SK-N-SH treated with all-trans-retinoic acid at 6 μM for 48 hours (cell line): ENCODE measurements around the gene FUT7.

Source experiments
- ATAC-seq: fragments of 200-7000 bp; cut with Tn5 transposase; 3 replicates; pipeline ENCODE4 v1.9.1; 2020; ENCODE audit warnings: mild to moderate bottlenecking, moderate library complexity
- ARNTL ChIP-seq: fragments of 450-650 bp; formaldehyde crosslinking; IDR thresholded peaks from 2 replicates; pipeline ENCODE4 v1.5.0; 2020; ENCODE audit warnings: low read depth, mild to moderate bottlenecking, moderate library complexity, borderline replicate concordance
- BACH2 ChIP-seq: fragments of 250-450 bp; sonication (Bioruptor Pico); IDR thresholded peaks from 2 replicates; pipeline ENCODE4 v1.9.0; 2021; ENCODE audit warnings: mild to moderate bottlenecking, borderline replicate concordance
- CSDC2 ChIP-seq: fragments of 250-450 bp; sonication (Bioruptor Pico); IDR thresholded peaks from 2 replicates; pipeline ENCODE4 v1.5.0; 2020; ENCODE audit warnings: mild to moderate bottlenecking, moderate library complexity
- ESRRG ChIP-seq: fragments of 250-450 bp; sonication (Bioruptor Pico); IDR thresholded peaks from 2 replicates; pipeline ENCODE4 v1.6.1; 2021; ENCODE audit warnings: mild to moderate bottlenecking
- GLIS3 ChIP-seq: fragments of 250-450 bp; sonication (Bioruptor Pico); IDR thresholded peaks from 2 replicates; pipeline ENCODE4 v1.5.0; 2020; ENCODE audit warnings: mild to moderate bottlenecking, moderate library complexity
- PPARA ChIP-seq: fragments of 250-450 bp; sonication (Bioruptor Pico); IDR thresholded peaks from 2 replicates; pipeline ENCODE4 v1.5.0; 2020; ENCODE audit warnings: mild to moderate bottlenecking, borderline replicate concordance
- RARB ChIP-seq: fragments of 250-450 bp; sonication (Bioruptor Pico); IDR thresholded peaks from 2 replicates; pipeline ENCODE4 v1.8.0; 2021; ENCODE audit warnings: mild to moderate bottlenecking, moderate library complexity
- SNAI2 ChIP-seq: fragments of 250-450 bp; sonication (Bioruptor Pico); IDR thresholded peaks from 2 replicates; pipeline ENCODE4 v1.5.0; 2020; ENCODE audit warnings: mild to moderate bottlenecking, moderate library complexity
- TCF4 ChIP-seq: fragments of 250-450 bp; sonication (Bioruptor Pico); IDR thresholded peaks from 2 replicates; pipeline ENCODE4 v1.8.0; 2021; ENCODE audit warnings: mild to moderate bottlenecking, moderate library complexity, borderline replicate concordance
- TOX ChIP-seq: fragments of 250-450 bp; sonication (Bioruptor Pico); IDR thresholded peaks from 2 replicates; pipeline ENCODE4 v1.8.0; 2021; ENCODE audit warnings: mild to moderate bottlenecking, moderate library complexity, borderline replicate concordance
- ZC3H10 ChIP-seq: fragments of 250-450 bp; sonication (Bioruptor Pico); IDR thresholded peaks from 2 replicates; pipeline ENCODE4 v1.5.1; 2021; ENCODE audit warnings: mild to moderate bottlenecking, moderate library complexity
- ZFP3 ChIP-seq: fragments of 250-450 bp; sonication (Bioruptor Pico); IDR thresholded peaks from 2 replicates; pipeline ENCODE4 v1.5.0; 2020; ENCODE audit warnings: mild to moderate bottlenecking, moderate library complexity
- ZFP30 ChIP-seq: fragments of 450-650 bp; formaldehyde crosslinking; IDR thresholded peaks from 2 replicates; pipeline ENCODE4 v1.5.0; 2022; ENCODE audit warnings: mild to moderate bottlenecking, moderate library complexity
- ZNF565 ChIP-seq: fragments of 450-650 bp; formaldehyde crosslinking; conservative IDR thresholded peaks from 2 replicates; pipeline ENCODE4 v1.5.0; 2020; ENCODE audit warnings: low read depth, mild to moderate bottlenecking, moderate library complexity
- ZNF70 ChIP-seq: fragments of 450-650 bp; formaldehyde crosslinking; IDR thresholded peaks from 2 replicates; pipeline ENCODE4 v1.5.0; 2020; ENCODE audit warnings: mild to moderate bottlenecking, moderate library complexity
- ZNF8 ChIP-seq: fragments of 450-650 bp; formaldehyde crosslinking; IDR thresholded peaks from 2 replicates; pipeline ENCODE4 v1.5.0; 2020; ENCODE audit warnings: mild to moderate bottlenecking, moderate library complexity
- TF ChIP-seq, protein P1 (sequence below): fragments of 250-450 bp; sonication (Bioruptor Pico); IDR thresholded peaks from 2 replicates; pipeline ENCODE4 v1.5.0; 2020; ENCODE audit warnings: mild to moderate bottlenecking, moderate library complexity
- TF ChIP-seq, protein P2 (sequence below): fragments of 250-450 bp; sonication (Bioruptor Pico); IDR thresholded peaks from 2 replicates; pipeline ENCODE4 v1.5.1; 2021; ENCODE audit warnings: mild to moderate bottlenecking, moderate library complexity
- TF ChIP-seq, protein P3 (sequence below): fragments of 250-450 bp; sonication (Bioruptor Pico); IDR thresholded peaks from 2 replicates; pipeline ENCODE4 v1.5.1; 2020; ENCODE audit warnings: low read depth, mild to moderate bottlenecking, moderate library complexity
- TF ChIP-seq, protein P4 (sequence below): fragments of 250-450 bp; sonication (Bioruptor Pico); IDR thresholded peaks from 2 replicates; pipeline ENCODE4 v1.8.0; 2021; ENCODE audit warnings: low read depth, mild to moderate bottlenecking, moderate library complexity, borderline replicate concordance

Gene FUT7

DNA sequence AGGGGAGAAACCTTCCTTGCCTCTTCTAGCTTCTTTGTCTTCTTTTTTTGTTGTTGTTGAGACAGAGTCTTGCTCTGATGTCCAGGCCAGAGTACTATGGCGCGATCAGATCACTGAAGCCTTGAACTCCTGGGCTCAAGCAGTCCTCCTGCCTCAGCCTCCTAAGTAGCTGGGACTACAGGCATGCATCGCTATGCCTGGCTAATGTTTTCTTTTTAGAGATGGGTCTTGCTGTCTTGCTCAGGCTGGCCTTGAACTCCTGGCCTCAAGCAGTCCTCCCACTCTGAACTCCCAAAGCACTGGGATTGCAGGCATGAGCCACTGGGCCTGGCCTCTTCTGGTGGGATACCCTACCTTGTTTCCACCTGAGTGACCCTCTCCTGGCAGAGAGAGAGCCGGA, 43.0 kb downstream of the FUT7 start:
- no peak for ATAC-seq
- TF ChIP-seq ZNF70 = no peak
- TF ChIP-seq PPARA (CRISPR knock-in tag) = no peak
- no peak for TF ChIP-seq CSDC2
- TF ChIP-seq ZNF8 (CRISPR knock-in tag) = no peak
- TF ChIP-seq, protein P1, sequence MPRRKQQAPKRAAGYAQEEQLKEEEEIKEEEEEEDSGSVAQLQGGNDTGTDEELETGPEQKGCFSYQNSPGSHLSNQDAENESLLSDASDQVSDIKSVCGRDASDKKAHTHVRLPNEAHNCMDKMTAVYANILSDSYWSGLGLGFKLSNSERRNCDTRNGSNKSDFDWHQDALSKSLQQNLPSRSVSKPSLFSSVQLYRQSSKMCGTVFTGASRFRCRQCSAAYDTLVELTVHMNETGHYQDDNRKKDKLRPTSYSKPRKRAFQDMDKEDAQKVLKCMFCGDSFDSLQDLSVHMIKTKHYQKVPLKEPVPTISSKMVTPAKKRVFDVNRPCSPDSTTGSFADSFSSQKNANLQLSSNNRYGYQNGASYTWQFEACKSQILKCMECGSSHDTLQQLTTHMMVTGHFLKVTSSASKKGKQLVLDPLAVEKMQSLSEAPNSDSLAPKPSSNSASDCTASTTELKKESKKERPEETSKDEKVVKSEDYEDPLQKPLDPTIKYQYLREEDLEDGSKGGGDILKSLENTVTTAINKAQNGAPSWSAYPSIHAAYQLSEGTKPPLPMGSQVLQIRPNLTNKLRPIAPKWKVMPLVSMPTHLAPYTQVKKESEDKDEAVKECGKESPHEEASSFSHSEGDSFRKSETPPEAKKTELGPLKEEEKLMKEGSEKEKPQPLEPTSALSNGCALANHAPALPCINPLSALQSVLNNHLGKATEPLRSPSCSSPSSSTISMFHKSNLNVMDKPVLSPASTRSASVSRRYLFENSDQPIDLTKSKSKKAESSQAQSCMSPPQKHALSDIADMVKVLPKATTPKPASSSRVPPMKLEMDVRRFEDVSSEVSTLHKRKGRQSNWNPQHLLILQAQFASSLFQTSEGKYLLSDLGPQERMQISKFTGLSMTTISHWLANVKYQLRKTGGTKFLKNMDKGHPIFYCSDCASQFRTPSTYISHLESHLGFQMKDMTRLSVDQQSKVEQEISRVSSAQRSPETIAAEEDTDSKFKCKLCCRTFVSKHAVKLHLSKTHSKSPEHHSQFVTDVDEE (CRISPR knock-in tag) = no peak
- TF ChIP-seq ESRRG (CRISPR knock-in tag) = no peak
- TF ChIP-seq, protein P2, sequence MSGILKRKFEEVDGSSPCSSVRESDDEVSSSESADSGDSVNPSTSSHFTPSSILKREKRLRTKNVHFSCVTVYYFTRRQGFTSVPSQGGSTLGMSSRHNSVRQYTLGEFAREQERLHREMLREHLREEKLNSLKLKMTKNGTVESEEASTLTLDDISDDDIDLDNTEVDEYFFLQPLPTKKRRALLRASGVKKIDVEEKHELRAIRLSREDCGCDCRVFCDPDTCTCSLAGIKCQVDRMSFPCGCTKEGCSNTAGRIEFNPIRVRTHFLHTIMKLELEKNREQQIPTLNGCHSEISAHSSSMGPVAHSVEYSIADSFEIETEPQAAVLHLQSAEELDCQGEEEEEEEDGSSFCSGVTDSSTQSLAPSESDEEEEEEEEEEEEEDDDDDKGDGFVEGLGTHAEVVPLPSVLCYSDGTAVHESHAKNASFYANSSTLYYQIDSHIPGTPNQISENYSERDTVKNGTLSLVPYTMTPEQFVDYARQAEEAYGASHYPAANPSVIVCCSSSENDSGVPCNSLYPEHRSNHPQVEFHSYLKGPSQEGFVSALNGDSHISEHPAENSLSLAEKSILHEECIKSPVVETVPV = no peak
- TF ChIP-seq, protein P3, sequence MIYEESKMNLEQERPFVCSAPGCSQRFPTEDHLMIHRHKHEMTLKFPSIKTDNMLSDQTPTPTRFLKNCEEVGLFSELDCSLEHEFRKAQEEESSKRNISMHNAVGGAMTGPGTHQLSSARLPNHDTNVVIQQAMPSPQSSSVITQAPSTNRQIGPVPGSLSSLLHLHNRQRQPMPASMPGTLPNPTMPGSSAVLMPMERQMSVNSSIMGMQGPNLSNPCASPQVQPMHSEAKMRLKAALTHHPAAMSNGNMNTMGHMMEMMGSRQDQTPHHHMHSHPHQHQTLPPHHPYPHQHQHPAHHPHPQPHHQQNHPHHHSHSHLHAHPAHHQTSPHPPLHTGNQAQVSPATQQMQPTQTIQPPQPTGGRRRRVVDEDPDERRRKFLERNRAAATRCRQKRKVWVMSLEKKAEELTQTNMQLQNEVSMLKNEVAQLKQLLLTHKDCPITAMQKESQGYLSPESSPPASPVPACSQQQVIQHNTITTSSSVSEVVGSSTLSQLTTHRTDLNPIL = no peak
- no peak for TF ChIP-seq ARNTL (CRISPR knock-in tag)
- no peak for TF ChIP-seq SNAI2 (CRISPR knock-in tag)
- TF ChIP-seq, all 23 proteins: peak for 0

DNA sequence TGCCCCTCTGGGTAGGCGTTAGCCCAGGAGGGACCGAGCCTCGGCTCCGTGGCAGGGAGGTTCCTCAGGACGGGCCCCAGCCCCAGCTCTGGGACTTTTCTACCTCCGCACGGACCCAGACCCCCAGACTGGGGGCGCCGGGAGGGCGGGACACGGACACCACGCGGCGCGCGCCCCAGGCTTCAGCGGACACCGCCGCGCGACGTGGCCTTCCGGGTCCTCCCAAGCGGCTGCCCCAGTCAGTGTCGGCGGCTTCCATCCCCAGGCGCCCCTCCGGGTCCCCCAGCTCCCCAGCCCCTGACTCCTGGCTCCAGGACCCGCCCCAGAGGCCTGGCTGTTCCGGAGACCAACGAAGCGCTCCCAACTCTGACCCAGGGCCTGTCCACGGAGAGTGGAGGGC, 46.0 kb downstream of the FUT7 start:
- no peak for ATAC-seq
- TF ChIP-seq BACH2 (CRISPR knock-in tag) (no peak), TCF4 (CRISPR knock-in tag) (no peak), ZC3H10 (CRISPR knock-in tag) (no peak), RARB (CRISPR knock-in tag) (no peak), TOX (CRISPR knock-in tag) (no peak), GLIS3 (no peak), ZFP30 (CRISPR knock-in tag) (no peak), PPARA (CRISPR knock-in tag) (no peak), ZFP3 (CRISPR knock-in tag) (no peak), ZNF8 (CRISPR knock-in tag) (no peak), ZNF565 (CRISPR knock-in tag) (no peak), CSDC2 (no peak), ZNF70 (no peak), SNAI2 (CRISPR knock-in tag) (no peak), ESRRG (CRISPR knock-in tag) (no peak)
- TF ChIP-seq, protein P1 (CRISPR knock-in tag) = no peak
- TF ChIP-seq, protein P2 = no peak
- TF ChIP-seq, protein P4, sequence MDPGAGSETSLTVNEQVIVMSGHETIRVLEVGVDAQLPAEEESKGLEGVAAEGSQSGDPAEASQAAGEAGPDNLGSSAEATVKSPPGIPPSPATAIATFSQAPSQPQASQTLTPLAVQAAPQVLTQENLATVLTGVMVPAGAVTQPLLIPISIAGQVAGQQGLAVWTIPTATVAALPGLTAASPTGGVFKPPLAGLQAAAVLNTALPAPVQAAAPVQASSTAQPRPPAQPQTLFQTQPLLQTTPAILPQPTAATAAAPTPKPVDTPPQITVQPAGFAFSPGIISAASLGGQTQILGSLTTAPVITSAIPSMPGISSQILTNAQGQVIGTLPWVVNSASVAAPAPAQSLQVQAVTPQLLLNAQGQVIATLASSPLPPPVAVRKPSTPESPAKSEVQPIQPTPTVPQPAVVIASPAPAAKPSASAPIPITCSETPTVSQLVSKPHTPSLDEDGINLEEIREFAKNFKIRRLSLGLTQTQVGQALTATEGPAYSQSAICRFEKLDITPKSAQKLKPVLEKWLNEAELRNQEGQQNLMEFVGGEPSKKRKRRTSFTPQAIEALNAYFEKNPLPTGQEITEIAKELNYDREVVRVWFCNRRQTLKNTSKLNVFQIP (CRISPR knock-in tag) = no peak
- TF ChIP-seq, all 23 proteins: peak for 0
